HG03103 (cell line): Measurements from ENCODE around the gene MED13L.

ENCODE experiments used
- ATAC-seq: cut with Tn5 transposase; IDR thresholded peaks from one replicate; pipeline ENCODE4 v1.9.1; 2021; ENCODE audit warnings: low read depth; ENCODE audit not compliant: unreplicated experiment

MED13L gene

DNA sequence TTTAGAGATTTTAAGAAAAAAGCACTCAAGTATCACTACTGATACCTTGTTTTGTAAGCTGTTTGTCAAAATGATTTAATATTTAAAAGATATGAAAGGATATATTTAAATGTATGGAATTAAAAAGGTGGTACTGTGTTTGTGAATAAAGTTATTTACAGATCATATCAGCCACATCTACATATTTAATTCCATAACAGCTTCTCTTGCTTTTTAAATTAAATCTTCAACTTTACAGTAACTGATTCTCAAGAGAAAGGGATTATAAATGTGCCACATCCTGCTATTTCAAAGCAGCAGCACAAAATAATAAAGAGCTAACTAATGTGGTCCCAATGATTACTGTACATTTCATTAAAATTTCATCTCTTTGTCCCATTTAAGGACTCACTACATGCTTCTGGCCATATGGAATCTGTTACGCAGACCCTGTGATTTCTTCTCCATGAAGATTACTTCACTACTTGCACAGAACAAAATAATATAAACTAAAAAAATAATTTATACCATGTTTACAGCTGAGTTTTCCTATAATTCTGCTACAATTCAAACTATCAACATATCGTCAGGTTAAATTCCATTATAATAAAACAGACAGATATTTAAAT lies 117.8 kb downstream of the MED13L start:
- no peak for ATAC-seq

DNA sequence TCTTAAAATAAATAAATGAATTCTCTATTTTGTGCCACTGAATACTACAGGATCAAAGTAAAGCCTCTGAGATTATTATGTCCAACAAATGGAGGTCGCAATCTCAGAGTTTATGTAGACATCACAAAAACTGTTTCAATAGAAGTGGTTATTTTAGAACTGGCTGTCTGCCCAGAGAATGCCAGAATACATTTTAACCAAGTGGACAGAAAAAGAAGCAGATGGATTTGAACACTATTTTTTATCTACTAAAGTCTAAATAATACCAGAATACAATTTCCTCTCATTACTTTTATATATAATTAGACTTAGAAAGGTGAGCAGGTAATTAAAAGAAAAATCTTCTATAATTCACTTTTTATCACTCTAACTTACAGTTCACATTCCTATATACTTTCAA lies 118.3 kb downstream of the MED13L start:
- ATAC-seq, result no peak

DNA sequence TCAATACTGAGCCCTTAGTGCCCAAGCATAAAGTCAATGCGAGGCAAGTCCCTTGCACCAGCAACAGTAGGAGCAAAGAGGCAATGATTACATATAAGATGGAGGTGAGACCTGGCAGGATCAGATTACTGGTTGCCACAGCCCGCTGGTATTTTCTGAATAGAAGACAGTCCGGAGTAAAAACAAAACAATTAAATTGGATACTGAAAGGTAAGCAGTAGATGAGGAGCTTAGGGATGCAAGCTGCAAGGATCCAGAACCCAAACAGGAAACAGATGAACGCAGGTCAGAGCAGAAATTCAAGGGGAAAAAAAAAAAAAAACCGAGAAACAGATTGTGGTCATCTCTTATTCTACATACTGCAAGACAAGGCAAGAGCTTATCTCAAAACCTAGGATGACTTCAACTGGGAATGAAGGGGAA lies 119.6 kb downstream of the MED13L start:
- no peak for ATAC-seq

DNA sequence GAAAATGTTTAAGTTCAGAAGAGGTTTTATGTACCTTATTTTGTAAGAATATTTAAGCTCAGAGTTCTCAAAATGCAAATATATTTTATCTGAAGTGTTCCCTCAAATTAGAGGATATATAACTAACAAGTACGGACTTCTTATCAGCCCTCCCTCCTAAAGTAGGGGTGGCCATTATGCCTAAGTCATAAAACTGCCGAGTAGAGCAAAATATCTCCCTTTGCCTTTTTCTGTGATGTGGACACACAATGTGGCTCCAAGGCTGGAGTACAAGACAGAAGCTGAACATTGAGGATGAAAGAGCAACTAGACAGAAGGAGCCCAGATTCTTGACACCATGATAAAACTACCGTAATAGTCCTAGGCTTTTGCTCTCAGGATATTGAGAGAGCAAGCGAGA lies 120.9 kb downstream of the MED13L start:
- no peak for ATAC-seq

DNA sequence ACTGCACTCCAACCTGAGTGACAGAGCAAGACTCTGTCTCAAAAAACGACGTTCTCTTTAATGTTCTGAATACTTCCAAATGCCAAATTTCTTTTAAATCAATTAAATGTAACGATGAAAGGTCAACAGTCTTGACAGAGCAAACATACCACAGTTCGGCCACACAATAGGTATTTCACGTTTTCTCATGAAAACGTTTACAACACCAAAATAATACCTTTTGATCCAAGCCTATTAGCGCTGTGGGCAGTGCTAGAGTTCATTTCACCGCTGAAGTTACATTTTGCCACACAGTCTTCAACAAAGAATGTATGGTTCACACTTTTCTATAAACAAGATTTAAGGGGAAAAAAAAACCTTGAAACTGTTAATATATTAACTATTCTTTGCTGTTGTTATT lies 122.1 kb downstream of the MED13L start:
- ATAC-seq, result no peak

DNA sequence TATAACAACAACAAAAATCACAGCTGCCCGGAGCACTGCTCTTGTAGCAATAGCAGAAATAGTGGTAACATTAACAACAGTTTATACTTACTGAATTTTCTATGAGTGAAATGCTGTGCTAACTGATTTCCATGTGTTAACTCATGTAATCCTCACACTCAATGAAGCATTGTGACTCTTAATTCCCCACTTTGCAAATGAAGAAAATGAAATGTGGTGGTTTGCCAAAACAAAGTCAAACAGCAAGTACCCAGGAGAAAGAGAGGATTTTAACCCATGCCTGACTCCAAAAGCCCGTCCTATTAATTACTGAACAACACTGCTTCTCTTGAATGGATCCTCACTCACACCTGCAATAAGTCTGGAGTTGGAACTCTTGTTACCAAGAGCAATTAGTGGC lies 123.5 kb downstream of the MED13L start:
- ATAC-seq, result no peak

DNA sequence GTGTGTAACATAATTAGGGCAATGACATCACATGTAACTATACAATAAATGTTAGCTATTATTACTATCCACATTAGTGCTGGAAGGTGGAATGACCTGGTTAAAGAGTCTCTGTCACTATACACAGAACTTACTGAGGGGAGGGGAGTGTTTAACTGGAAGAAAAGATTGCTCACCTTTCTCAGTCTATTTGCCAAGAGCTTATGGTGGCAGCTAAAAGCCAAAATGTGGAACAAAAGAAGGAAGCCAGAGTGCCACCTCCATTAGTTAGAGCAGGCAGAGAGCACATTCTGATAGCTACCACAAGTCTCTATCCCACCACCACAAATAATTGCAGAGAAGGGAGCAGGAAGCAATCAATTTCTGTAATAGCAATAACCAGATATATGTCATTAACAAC lies 124.4 kb downstream of the MED13L start:
- ATAC-seq, result no peak

DNA sequence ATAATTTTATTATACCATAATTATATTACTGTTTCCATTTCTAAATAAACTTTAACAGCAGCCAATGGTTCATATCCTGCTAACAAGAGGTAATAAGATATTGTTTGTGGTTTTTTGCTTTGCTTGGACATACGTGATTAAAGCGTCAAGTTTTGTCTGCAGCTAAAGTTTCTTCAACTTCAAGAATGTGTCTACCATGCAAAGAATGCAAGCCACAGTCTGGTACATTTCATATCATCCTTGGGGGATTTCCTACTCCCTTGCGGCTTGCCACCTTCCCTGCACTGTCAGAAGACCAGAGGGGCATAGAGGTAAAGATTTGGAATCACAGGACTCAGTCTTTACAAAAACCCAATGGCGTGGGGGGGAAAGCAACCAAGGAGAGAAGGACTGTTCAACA lies 125.2 kb downstream of the MED13L start:
- ATAC-seq, result no peak

DNA sequence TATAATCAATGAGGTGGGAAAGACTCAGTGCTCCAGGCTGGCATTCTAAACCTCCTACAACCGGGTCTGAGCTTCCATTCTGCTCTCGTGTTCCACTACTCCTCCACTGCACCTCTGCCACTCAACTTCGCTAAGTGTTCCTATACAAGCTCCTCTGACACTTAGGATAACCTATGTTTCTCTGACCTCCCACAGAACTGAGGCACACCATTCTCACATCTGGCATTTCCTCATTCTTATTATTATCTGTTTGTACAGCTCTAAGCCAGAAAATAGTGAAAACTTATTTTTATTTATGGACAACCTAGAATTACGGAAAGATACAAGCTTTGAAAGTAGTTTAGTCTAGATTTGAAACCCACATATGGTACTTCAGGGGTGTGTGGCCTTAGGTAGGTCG lies 127.0 kb downstream of the MED13L start:
- ATAC-seq, result no peak

DNA sequence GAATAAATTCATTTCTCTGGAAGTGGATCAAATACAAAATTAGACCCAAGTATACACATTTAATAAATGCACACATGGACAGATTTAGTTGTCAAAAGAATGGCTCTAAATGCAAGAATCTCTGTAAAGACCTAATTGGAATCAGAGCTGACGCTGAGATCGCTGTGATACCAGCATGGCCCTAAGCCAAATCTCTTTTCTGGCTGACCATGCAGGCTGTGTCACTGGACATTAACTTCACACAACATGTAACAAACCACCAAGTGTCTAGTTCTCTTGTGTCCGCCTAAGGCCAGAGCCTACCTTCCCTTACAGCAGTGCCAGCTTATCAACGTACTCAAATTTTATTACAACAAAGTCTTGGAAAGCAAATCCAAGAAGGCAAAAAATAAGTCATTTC lies 127.5 kb downstream of the MED13L start:
- ATAC-seq, result no peak

DNA sequence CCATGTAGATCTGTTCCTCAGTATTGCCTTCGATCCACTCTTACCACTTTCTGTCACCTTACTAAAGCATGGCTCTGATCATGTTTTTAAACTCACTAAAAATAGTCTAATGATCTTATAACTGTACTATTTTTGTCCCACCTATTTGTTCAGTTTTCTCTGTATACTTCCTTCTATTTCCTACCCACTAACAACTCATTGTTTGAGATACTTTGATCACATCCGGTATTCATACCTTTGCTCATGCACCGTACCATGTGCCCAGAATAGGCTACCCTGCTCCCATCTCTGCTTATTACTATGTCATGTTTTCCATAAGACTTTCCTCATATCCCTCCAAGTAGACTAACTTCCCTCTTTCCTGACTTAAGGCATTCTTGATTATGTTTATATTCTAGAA lies 128.6 kb downstream of the MED13L start:
- ATAC-seq, result no peak

DNA sequence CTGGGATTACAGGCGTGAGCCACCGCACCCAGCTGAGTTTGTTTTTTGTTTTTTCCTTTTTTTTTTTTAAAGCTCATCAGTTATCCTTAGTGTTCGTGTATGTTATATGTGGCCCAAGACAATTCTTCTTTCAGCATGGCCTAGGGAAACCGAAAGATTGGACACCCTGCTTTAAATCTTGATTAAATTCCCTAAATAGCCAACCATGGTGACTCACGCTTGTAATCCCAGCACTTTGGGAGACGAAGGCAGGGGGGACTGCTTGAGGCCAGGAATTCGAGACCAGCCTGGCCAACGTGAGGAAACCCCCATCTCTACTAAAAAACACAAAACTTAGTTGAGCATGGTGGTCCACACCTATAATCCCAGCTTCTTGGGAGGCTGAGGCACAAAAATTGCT lies 131.1 kb downstream of the MED13L start:
- no peak for ATAC-seq

DNA sequence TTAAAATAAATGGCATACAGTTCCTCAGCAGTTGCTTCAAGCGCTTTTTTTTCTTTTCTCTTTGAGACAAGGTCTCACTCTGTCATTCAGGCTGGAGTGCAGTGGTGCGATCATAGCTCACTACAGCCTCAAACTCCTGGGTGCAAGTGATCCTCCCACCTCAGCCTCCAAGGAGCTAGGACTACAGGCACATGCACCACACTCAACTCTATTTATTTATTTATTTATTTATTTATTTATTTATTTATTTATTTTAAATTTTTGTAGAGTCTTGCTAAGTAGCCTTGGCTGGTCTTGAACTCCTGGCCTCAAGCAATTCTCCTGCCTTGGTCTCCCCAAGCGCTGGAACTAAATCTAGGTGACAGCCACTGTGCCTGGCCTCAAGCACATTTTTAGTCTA lies 132.0 kb downstream of the MED13L start:
- no peak for ATAC-seq

DNA sequence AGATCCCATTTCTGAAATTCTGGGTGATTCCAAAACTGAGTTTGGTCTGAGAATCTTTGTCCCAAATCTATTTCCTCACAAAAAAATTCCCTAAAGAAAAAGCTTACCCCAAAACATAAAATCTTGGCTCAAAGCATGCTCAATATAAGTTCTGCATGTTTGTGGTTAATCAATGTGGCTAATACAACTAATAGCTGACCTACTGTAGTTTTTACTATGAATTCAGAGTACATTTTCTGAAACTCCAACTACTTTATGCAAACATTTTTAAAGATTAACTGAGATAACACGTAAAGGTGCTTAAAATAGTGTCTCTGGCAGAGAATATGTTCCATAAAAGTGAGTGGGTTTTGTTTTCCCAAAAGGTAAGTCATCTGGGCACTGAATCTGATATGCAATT lies 133.1 kb downstream of the MED13L start:
- ATAC-seq, result no peak

DNA sequence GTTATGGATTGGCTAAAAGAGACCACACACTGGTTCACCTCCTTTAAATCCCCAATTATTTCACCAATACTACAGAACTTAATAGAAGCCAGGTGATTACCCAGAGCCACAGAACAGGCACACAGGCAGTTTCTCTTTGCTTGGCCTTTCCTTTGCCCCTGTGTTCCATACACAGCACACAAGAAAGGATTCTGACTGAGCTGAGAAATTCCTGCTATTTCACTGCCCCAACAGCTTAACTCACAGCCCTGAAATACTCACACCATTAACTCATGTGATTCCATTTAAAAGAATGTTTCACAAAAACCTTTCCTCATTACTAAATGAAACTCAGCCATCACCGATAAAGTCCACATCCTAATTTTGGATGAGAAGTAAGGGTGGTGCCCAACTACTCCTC lies 133.6 kb downstream of the MED13L start:
- ATAC-seq, result peak; percentile 18

DNA sequence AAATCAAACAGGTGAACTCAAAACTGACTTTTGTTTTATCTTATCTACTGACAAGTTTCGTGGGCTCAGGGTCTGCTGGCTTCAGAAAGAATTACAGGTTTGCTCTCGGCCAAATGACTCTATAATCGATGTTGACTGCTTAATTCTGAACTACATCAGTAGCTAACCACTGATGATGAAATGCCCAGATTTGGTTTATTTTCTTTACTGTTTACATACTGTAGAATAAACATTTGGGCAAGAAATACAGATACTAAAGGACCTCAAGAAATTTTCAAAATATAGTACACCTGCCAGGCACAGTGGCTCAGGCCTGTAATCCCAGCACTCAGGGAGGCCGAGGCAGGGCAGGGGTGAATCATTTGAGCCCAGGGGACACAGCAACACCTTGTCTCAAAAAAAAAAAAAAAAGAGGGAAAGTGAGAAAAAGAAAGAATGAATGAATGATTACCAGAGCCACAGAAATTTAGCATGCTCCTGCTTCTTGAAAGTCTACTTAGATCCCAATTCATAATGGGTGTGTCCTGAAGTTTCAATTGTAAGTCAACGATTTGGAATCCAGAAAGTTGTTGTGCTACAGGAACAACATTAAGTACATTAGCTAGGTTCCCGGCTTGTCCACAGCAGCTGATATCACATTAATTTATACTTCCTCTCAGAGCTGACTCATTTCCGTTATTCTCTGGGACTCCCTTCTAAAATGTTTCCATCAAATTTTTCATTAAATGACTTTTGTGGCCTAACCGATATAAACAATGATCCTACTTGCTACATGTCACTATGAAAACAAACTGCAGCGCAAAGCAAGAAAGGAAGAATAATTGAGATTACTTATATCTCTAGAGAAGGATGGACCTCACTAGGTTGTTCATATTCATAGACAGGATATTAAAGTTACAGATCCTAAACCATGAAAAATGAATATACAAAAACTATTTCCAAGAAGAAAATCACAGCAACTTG lies 134.3 kb downstream of the MED13L start:
- peak; percentile 41 for ATAC-seq

DNA sequence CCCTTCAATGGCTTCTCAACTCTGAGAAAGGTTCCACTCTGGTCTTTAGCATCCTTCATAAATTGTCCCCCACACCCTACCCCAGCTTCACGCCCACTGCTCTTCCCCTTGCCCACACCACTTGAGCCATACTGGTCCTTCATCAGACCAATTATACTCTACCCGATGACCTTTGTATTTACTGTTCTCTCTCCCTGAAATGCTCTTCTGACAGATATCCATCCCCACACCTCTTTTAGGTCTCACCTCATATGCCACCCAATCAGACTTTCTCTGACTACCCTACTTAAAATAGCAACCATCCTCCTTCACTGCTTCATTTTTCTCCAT lies 135.7 kb downstream of the MED13L start:
- ATAC-seq, result no peak

DNA sequence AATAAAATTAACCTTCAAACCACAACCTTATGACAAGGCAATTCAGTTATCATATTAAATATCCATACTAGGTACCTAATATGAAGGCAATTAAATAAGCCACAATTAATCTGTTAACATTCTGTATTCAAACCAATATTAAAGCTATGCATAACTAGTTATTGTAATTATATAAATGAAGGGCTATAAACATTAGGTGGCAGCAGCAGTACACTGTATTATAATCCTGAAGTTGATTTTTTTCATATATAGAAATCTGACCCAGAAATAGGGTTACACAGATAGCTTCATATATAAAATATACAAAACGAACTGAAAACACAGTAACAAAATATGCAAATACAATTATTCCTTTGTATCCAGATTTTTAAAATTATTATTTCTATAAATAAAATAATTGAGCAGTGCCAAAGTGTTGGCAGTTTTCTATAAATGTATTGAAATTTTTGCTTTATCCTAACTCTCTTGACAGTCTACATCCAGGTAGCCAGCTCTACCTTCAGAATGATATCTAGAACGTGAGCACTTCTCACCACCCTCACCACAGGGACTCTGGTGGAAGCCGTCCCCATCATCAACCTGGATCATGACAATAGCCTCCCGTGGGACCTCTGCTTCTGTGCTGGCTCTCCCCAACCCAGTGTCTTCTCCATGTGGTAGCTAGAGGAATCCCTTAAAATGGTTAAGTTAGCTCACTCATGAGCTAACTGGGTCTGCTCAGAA lies 136.2 kb downstream of the MED13L start:
- ATAC-seq, result no peak

DNA sequence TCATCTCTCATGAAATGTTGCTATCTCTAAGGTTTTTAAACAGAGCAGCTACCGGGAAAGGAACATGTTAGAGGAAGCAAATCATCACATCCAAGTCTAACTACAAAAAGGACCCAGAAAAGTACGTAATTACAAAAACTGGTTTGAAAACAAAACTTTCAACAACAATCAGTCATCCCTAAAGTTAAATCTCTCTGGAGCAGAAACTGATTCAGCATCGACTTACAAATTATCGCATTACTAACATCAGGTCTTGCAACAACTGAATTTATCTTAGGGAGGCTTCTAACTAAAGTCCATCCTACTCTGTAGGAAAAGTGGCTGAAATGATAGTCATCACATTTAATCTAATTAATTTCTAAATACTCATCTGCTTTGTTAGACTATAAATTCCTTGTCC lies 137.0 kb downstream of the MED13L start:
- no peak for ATAC-seq

DNA sequence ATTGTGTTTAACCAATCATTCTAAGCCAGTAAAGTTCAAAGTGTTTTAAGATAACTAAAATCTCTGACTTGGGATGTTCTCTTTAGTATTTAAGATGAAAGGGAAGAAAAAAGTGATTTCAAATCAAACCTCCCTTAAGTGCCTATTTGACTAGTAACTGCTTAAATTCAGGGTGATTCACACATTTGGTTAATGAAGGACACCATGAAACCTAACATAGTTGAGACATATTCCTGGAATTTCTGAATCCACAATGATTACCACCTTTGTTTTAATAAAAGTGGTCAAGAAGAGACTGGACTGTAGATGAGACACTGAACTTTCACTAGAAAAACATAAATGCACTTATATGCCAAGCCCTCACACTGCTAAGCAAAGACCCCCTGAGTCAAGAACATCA lies 138.7 kb downstream of the MED13L start:
- no peak for ATAC-seq

DNA sequence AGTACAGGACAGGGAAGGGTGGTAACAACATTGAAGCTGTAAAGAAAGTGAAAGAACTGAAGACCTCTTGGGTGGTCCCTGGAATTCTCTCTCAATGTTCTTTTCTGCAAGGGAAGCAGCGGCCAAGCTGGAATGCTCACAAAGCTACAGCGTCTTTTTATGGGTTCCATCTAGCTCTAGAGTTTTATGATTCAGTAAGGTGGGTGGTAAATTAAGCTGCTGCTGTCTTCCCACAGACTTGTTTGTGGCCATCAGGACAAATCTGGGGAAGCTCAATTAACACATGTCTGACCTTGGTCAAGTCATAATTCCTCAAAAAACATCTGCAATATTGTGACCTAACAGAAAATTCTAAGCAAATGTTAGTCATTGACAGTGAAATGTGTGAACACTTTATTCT lies 139.1 kb downstream of the MED13L start:
- ATAC-seq, result no peak

DNA sequence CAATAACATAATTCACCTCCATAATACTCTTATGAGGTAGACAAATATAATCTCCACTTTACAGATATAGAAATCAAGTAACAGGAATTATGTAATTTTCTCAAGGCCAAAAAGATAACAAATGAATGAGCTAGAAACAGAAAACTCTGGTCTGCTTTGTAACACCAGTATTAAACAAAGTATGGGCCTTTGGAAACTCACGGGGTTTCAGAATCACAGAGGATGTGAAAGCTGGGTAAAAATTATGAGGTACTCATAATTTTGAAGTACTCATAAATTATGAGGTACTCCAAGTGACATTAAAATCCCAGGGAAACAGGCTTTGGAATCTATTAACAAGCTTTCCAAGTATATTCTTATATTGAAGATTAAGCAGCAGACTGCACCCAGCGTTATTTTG lies 140.2 kb downstream of the MED13L start:
- ATAC-seq, result no peak
